ENCODE results near the gene PLK3. TPM values are rescaled to one million over a fixed set of nuclear protein-coding genes. Genes with fewer than 3 reads are reported as not detected.

PLK3 gene
- total and polyA plus RNA-seq, 2 of the 4 experiments (the other 2 are of a cell fraction), result 15.8 to 51.6 TPM

GRCh38 chr1:44849575-44850132 lies 49.5 kb downstream of the PLK3 start:
- POLR2A ChIA-PET (ENCODE audit: unreplicated experiment), result no interaction called here
- H3K4me3 ChIP-seq (ENCODE audit: insufficient read depth, low read depth, low read length), result no peak overlapping the region
- H2AFZ ChIP-seq (replicated peaks; ENCODE audit: low read length, poor library complexity), result no peak overlapping the region
- no peak overlapping the region for H3K4ac ChIP-seq (ENCODE audit: low read depth, low read length)
- no peak overlapping the region for H4K91ac ChIP-seq (ENCODE audit: insufficient read depth, low read depth, low read length)
- H3K27me3 ChIP-seq (ENCODE audit: control insufficient read depth, insufficient read depth, low read length), result no peaks in the 10 kb centered on the region
- no peak overlapping the region for H4K5ac ChIP-seq (ENCODE audit: low read depth, low read length)
- dilution Hi-C loops (cut with HindIII; ENCODE audit: low sequenced_read_pairs, unreplicated experiment) (no loop called here), in situ Hi-C loops (cut with MboI; ENCODE audit: low sequenced_read_pairs) (loop anchor here (25.0 kb wide), 1 partner anchor 138 kb away; the partner anchor contains the start of gene EIF2B3), intact Hi-C loops (cut with micrococcal nuclease) (no loop called here)
- no peaks in the 10 kb centered on the region for H4K20me1 ChIP-seq (ENCODE audit: insufficient read depth, low read length)
- no peak overlapping the region for H2BK15ac ChIP-seq (ENCODE audit: low read depth, low read length)
- H2BK20ac ChIP-seq (ENCODE audit: low read depth, low read length), result no peak overlapping the region
- TF ChIP-seq RFX5 (IDR thresholded peaks at IDR 0.05; ENCODE audit: low read depth, low read length) (no peak), USF2 (IDR thresholded peaks at IDR 0.05; ENCODE audit: low read depth, low read length) (no peak), MAFK (IDR thresholded peaks at IDR 0.05; ENCODE audit: low read depth, low read length) (no peak), ELK1 (IDR thresholded peaks at IDR 0.05; ENCODE audit: borderline replicate concordance, low read depth, low read length) (no peak), SMC3 (IDR thresholded peaks at IDR 0.05; ENCODE audit: low read depth, low read length) (no peak), CHD1 (IDR thresholded peaks at IDR 0.05; ENCODE audit: low read depth, low read length) (no peak), MXI1 (IDR thresholded peaks at IDR 0.05; ENCODE audit: borderline replicate concordance, low read depth, low read length) (no peak), NFE2L2 (IDR thresholded peaks at IDR 0.05; ENCODE audit: low read depth, low read length) (no peak), MAZ (IDR thresholded peaks at IDR 0.05; ENCODE audit: borderline replicate concordance, low read depth, low read length) (no peak), BHLHE40 (IDR thresholded peaks at IDR 0.05; ENCODE audit: low read depth, low read length) (no peak), CEBPB (IDR thresholded peaks at IDR 0.05; ENCODE audit: low read depth, low read length) (no peak), CTCF (conservative IDR thresholded peaks at IDR 0.05; ENCODE audit: low read depth, low read length) (no peak)
- no peak overlapping the region for H2BK5ac ChIP-seq (ENCODE audit: low read depth, low read length, poor library complexity, severe bottlenecking)
- CTCF ChIA-PET, result interaction anchor here (0.6 kb wide), 1 partner anchor 1548 kb away, joined by 5 read pairs; no protein-coding TSS in a partner anchor
- no peak overlapping the region for H3K9ac ChIP-seq (ENCODE audit: low read depth, low read length)
- H3K79me1 ChIP-seq (ENCODE audit: low read depth in 1 of 2, low read length in 2 of 2), result no peaks in the 10 kb centered on the region
- no peak overlapping the region for H2AK5ac ChIP-seq (ENCODE audit: low read depth, low read length)
- H3K4me1 ChIP-seq (ENCODE audit: control insufficient read depth, insufficient read depth, low read length), result no peaks in the 10 kb centered on the region
- H3K23ac ChIP-seq (ENCODE audit: low read depth, low read length), result no peak overlapping the region
- H3K36me3 ChIP-seq (ENCODE audit: control insufficient read depth, insufficient read depth, low read length), result peaks cover 4% of the 10 kb centered on the region; the same call in 1 of the 2 replicates
- no peaks in the 10 kb centered on the region; the same call in 1 of the 2 replicates for H3K9me1 ChIP-seq (ENCODE audit: insufficient read depth, low read length)
- no peak overlapping the region for H2BK120ac ChIP-seq (ENCODE audit: low read depth, low read length)
- ATAC-seq (ENCODE audit: low read depth), result no peak; the same call in 1 of the 2 replicates
- no peak overlapping the region for H3K4me2 ChIP-seq (ENCODE audit: low read depth, low read length)
- no peak overlapping the region for H3K14ac ChIP-seq (replicated peaks; ENCODE audit: low read depth, low read length)
- no peak overlapping the region for H3K27ac ChIP-seq (ENCODE audit: insufficient read depth, low read length)
- no peak overlapping the region for H4K8ac ChIP-seq (ENCODE audit: low read depth in 2 of 2, low read length in 2 of 2)
- H3K56ac ChIP-seq (ENCODE audit: extremely low read depth, insufficient read depth, low read length), result no peak overlapping the region
- H3K9me3 ChIP-seq (ENCODE audit: control insufficient read depth, insufficient read depth, low read length), result no peaks in the 10 kb centered on the region
- no TSS peak for BruUV-seq (replicated peaks)
- 60% methylated on average over 1 of the region's 2 CpGs; no CpG with 5 or more reads in 1 of the 2 experiments for WGBS, 2 experiments (ENCODE audit: extremely low coverage in 2 of 2, insufficient read length in 1 of 2)
- no peak overlapping the region for H2AK9ac ChIP-seq (replicated peaks; ENCODE audit: low read depth, low read length, poor library complexity)
- no peak overlapping the region for H3K18ac ChIP-seq (ENCODE audit: low read depth, low read length)
- peak; percentile 42 for DNase-seq
